Measurements from ENCODE around the gene MAZ. TPM values are rescaled to one million over a fixed set of nuclear protein-coding genes. Genes with fewer than 3 reads are reported as not detected.

MAZ gene
- total RNA-seq, 1 experiment from 2014 or later = 182 TPM

DNA sequence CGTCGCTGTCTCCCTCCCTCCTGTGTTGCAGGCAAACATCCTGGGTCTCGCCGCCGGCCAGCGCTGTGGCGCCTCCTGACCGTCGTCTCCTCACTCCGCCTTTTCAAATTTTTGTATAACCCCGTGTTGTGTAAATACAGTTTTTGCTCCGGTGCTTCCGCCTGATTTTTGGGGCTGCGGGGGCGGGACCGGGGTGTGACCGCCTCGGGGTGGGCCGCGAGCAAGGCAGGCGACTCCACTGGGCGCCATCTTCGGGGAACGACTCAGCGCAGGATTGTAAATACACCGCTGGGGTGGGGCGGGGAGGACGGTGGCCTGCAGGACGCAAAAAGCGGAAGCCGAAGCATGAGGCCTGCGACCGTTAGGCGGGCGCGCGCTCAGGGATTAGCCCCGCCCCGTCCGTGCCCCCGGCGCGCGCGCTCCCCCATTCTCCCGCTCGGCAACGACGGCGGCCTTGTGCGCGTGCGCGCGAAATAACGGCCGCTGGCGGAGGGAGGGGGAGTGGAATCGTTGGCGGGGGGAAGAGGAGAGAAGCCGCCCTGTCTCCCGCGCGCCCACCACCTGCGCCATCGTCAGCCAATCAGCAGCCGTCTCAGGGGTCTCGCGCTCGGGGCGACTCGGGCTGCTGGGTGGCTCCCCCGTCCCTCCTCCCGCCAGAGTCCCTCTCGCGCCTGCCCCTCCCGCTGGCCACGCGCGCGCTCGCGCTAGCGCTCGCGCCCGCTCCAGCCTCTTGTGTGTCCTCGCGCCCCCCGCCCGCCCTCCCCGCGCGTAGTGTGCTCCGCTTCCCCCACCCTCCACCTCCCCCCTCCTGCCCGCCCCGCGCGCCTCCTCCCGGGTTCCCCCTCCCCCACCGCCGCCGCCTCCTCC lies 864 bp upstream of the MAZ start:
- in situ Hi-C loops (cut with HindIII; ENCODE audit: low pct_unique_long_range_greater_than_20kb, low sequenced_read_pairs) = no loop called here
- DNase-seq (ENCODE audit: low read depth, low spot score) = peak; percentile 95

DNA sequence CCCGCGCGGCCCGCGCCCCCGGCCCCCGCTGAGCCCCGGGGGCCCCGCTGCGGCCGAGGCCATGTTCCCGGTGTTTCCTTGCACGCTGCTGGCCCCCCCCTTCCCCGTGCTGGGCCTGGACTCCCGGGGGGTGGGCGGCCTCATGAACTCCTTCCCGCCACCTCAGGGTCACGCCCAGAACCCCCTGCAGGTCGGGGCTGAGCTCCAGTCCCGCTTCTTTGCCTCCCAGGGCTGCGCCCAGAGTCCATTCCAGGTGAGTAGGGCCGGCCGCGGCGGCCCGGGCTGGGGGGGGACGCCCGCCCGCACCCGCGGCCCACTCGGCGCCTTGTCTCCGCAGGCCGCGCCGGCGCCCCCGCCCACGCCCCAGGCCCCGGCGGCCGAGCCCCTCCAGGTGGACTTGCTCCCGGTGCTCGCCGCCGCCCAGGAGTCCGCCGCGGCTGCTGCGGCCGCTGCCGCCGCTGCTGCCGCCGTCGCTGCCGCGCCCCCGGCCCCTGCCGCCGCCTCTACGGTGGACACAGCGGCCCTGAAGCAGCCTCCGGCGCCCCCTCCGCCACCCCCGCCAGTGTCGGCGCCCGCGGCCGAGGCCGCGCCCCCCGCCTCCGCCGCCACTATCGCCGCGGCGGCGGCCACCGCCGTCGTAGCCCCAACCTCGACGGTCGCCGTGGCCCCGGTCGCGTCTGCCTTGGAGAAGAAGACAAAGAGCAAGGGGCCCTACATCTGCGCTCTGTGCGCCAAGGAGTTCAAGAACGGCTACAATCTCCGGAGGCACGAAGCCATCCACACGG lies 504 bp downstream of the MAZ start:
- in situ Hi-C loops (cut with HindIII; ENCODE audit: low pct_unique_long_range_greater_than_20kb, low sequenced_read_pairs) = no loop called here

DNA sequence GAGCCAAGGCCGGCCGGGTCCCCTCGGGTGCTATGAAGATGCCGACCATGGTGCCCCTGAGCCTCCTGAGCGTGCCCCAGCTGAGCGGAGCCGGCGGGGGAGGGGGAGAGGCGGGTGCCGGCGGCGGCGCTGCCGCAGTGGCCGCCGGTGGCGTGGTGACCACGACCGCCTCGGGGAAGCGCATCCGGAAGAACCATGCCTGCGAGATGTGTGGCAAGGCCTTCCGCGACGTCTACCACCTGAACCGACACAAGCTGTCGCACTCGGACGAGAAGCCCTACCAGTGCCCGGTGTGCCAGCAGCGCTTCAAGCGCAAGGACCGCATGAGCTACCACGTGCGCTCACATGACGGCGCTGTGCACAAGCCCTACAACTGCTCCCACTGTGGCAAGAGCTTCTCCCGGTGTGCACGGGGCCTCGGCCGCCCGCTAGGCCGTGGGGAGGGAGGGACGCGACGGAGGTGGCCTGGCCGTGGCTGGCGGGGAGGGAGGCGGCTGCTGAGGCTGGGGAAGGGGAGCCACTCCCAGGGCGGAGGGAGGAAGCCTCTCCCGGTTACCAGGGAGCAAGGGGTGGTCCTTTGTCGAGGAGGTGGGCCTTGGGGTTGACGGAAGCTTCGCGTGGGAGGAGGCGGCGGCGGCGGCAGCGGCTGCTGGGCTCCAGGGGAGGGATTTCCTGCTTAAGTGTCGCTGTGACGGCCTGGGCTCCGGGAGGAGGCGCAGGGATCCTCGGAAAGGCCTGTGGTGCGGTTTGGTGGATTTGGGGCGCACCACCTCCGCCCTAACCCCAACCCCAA lies 1.3 kb downstream of the MAZ start:
- in situ Hi-C loops (cut with HindIII; ENCODE audit: low pct_unique_long_range_greater_than_20kb, low sequenced_read_pairs) = no loop called here
- DNase-seq (ENCODE audit: low read depth, low spot score) = peak; percentile 90

More for the DNA sequence above, 504 bp downstream of the MAZ start:
- DNase-seq (ENCODE audit: low read depth, low spot score) = peak; percentile 48

DNA sequence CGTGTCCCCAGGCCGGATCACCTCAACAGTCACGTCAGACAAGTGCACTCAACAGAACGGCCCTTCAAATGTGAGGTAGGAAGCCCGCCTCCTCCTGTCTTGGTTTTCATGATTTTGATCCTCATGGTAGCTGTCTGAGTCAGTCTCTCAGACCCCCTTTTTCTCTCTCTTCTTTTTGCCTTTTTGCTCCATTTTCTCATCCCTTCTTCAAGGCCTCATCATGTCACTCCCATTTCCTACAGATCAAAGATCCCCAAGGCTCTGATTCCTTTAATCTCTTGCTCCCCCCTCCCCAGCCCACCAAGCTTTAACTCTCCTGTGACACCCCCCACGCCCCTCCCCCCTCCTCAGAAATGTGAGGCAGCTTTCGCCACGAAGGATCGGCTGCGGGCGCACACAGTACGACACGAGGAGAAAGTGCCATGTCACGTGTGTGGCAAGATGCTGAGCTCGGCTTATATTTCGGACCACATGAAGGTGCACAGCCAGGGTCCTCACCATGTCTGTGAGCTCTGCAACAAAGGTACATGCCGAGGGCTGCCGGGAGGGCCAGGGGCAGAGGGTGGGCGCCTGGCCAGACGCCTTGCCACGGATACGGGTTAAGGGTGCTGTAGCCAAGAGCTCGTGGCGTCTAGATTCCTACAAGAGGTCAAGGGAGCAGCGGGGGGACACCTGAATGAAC lies 2.0 kb downstream of the MAZ start:
- in situ Hi-C loops (cut with HindIII; ENCODE audit: low pct_unique_long_range_greater_than_20kb, low sequenced_read_pairs) = no loop called here
- peak; percentile 20 for DNase-seq (ENCODE audit: low read depth, low spot score)

DNA sequence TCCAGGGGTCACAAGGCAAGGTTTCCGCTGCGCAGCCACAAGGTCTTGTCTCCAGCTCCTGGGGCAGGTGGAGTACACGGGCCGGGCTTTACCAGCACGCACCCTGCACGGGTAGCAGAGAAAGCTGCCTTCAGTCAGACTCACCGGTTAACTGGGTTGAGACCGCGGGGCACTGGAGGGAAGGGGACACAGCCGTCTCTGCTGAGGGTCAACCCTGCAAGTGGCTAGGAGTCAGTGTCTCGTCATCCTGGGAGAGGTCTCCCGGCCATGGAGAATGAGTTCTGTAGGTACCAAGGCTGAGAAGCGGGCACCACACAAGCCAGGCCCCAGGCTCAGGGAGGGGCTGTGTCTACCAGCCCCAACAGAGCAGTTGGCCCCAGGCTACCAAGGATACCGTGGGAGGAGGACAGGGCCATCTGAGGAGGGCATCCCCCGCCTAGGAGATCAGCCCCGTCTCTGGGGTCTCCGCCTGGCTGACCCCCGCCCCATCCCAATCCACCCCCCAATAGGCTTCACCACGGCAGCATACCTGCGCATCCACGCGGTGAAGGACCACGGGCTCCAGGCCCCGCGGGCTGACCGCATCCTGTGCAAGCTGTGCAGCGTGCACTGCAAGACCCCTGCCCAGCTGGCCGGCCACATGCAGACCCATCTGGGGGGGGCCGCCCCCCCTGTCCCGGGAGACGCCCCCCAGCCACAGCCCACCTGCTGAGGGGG lies 2.9 kb downstream of the MAZ start:
- in situ Hi-C loops (cut with HindIII; ENCODE audit: low pct_unique_long_range_greater_than_20kb, low sequenced_read_pairs) = no loop called here
- no peak for DNase-seq (ENCODE audit: low read depth, low spot score)

DNA sequence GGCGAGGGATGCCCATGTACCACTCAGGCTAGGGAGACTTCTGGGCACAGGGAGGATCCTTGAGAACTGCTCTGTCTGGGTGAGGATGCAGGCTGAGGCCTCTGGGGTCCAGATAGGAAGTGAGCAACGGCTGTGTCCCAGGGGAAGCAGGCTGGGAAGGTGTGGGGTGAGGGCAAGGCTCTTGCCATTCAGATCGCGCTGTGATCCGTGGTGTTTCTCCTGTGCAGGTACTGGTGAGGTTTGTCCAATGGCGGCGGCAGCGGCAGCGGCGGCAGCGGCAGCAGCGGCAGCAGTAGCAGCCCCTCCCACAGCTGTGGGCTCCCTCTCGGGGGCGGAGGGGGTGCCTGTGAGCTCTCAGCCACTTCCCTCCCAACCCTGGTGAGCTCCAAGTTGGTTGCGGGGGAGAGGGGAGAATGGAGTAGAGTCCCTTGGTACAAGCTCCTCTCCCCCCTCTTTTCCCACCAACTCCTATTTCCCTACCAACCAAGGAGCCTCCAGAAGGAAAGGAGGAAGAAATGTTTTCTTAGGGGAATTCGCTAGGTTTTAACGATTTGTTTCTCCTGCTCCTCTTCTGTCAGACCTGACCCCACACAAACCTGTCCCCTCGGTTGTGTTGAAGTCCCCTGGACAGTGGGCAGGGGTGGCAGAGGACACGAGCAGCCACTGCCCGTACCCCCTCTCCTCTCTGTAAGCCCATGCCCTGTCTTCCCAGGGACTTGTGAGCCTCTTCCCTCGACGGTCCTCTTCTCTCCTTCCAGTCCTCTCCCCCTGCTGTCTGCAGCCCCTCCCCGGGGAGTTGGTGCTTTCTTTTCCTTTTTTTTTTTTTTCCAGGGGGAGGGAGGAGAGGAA lies 3.7 kb downstream of the MAZ start:
- peak; percentile 14 for DNase-seq (ENCODE audit: low read depth, low spot score)
- in situ Hi-C loops (cut with HindIII; ENCODE audit: low pct_unique_long_range_greater_than_20kb, low sequenced_read_pairs) = no loop called here

DNA sequence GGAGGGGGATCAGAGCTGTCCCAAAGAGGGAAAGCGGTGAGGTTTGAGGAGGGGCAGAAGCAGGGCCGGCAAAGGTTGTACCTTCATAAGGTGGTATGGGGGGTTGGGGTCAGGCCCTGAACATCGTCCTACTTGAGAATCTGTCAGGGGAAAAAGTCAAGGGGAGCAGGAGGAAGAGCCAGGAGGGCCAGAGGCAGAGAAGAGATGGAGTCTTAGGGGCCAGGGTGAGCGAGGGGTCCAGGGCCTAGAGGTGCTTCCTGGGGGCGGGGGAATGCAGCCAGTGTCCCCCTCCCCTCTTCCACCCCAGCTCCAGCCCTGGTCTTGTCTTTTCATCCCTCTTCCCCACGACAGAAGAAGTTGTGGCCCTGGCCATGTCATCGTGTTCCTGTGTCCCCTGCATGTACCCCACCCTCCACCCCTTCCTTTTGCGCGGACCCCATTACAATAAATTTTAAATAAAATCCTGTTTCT lies 4.4 kb downstream of the MAZ start:
- no peak for DNase-seq (ENCODE audit: low read depth, low spot score)
- in situ Hi-C loops (cut with HindIII; ENCODE audit: low pct_unique_long_range_greater_than_20kb, low sequenced_read_pairs) = no loop called here

DNA sequence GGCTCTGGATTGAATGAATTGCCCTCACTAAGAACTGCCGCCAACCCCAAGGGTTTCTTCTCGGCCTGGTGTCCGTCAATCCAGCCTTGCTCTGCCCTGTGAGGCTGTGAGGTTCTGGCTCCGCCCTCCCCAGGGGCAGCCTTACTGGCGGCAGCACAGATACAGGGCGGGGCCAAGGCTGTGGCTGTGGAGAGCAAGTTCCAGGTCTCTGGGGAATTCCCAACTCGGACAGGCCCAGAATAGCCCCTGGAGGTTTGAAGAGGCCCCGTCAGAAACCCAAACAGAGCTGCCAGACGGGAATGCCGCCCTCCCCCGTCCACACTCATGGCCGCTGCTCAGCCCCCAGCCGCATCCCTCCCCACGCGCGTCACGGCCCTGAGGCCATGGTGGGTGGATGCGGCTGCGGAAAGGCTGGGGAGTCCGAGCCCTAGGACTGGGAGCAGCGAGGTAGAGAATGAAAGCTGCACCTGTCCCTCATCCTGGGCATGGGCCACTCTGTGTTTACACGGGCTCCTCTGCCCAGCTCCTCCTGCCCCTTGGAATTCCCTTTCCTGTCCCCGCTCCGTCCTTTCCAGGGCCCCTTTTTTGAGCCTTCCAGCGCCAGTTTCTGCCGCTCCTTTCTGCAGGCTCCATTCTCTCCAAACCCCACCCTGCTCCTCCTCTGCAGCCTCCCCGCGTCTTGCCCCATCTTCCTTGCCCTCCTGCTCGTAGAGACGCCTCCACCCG lies 5.0 kb downstream of the MAZ start:
- peak; percentile 94 for DNase-seq (ENCODE audit: low read depth, low spot score)
- in situ Hi-C loops (cut with HindIII; ENCODE audit: low pct_unique_long_range_greater_than_20kb, low sequenced_read_pairs) = no loop called here

DNA sequence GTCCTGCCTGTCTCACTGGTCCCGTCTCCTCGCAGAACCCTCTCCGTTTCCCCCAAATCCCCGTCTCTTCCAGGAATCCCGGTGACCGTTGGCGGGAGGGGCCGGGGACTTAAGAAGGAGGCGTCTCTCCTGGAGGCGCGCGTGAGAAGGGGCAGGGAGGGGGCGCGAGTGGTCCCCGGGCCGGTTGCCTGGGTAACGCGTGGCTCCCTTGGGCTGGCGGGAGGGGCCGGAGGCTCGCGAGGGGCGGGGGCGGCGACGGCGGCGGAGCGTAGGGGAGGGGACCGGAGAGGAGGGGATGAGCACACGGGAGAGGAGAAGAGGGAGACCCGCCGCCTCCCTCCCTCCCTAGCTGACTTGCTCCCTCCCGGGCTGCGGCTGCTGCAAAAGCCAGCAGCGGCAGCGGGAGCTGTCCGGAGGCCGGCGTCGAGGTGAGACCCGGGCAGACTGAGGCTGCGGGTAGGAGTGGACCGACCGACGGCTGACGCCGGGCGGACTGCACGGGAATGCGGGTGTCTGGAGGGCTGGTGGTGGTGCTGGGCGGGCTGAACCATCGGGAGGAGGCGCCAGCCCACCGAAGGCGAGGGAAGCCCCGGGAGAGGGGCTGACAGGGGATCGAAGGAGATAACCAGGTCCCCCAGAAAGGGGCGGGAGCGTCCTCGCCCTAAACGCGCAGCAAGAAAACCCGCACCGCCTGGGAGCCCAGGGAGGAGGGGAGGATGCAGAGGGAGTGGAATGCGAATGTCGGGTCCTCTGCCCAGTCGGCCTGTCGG lies 5.8 kb downstream of the MAZ start, which contains the start of gene PRRT2:
PRRT2 (plus strand) TSS at position 298 of the 770 bp plus-strand sequence. CDS start 862 bp downstream, outside the sequence.
- DNase-seq (ENCODE audit: low read depth, low spot score) = no peak
- in situ Hi-C loops (cut with HindIII; ENCODE audit: low pct_unique_long_range_greater_than_20kb, low sequenced_read_pairs) = no loop called here

DNA sequence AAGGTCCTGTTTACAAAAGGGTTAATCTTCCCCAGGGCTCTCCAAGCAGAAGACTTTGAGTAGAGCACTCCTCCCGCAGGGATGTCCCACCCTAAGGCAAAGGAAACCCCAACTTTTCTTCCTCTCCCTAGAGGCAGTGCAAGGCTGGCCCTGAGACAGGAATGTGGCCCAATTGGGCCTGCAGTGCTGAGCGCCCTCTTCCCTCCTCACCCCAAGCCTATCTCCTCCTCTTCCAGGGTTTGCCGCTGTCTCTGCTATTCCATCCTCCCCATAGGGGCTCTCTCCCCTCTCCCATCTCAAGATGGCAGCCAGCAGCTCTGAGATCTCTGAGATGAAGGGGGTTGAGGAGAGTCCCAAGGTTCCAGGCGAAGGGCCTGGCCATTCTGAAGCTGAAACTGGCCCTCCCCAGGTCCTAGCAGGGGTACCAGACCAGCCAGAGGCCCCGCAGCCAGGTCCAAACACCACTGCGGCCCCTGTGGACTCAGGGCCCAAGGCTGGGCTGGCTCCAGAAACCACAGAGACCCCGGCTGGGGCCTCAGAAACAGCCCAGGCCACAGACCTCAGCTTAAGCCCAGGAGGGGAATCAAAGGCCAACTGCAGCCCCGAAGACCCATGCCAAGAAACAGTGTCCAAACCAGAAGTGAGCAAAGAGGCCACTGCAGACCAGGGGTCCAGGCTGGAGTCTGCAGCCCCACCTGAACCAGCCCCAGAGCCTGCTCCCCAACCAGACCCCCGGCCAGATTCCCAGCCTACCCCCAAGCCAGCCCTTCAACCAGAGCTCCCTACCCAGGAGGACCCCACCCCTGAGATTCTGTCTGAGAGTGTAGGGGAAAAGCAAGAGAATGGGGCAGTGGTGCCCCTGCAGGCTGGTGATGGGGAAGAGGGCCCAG lies 6.7 kb downstream of the MAZ start:
- DNase-seq (ENCODE audit: low read depth, low spot score) = no peak
- in situ Hi-C loops (cut with HindIII; ENCODE audit: low pct_unique_long_range_greater_than_20kb, low sequenced_read_pairs) = no loop called here

DNA sequence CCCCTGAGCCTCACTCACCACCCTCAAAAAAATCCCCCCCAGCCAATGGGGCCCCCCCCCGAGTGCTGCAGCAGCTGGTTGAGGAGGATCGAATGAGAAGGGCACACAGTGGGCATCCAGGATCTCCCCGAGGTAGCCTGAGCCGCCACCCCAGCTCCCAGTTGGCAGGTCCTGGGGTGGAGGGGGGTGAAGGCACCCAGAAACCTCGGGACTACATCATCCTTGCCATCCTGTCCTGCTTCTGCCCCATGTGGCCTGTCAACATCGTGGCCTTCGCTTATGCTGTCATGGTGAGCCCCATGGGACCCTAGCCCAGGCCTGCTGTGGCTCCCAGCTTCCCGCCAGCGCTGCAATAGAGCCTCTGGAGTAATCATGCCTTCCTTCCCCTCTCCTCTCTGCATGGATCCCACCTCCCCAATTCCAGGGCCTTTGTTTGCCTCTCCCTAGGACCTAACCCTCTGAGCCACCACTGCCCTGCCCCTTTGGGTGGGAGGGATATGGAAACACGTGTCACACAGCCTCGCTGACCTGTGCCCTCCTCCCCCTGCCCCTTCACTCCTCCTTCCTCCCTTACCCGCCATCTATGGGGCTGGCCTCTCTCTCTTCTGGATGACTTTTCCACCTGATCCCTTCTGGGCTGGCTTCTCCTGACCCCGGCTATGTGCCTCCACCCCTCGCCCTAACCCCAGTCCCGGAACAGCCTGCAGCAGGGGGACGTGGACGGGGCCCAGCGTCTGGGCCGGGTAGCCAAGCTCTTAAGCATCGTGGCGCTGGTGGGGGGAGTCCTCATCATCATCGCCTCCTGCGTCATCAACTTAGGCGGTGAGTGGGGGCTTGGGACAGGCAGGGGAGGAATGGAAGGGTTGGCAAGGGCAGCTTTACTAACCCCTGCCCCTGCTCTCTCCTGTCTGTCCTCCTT lies 7.6 kb downstream of the MAZ start:
- in situ Hi-C loops (cut with HindIII; ENCODE audit: low pct_unique_long_range_greater_than_20kb, low sequenced_read_pairs) = no loop called here
- no peak for DNase-seq (ENCODE audit: low read depth, low spot score)

DNA sequence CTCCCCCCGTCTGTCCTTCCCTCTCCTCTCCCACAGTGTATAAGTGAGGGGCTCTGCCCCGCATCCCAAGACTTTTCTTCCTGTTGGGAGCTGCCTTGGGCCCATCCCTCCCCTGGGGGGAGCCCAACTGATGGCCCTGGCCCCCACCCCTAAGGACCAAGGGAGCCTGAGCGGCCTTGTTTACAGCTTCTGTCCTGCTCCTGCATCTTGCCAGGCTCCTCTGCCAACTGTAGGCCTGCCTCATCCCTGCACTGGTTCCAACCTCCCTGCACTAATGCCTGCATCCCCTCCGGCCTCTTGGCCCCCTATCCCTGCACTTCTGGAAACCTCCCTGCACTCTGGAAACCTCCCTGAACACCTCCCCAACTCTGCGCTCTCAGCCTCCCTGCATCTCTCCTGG lies 8.3 kb downstream of the MAZ start:
- in situ Hi-C loops (cut with HindIII; ENCODE audit: low pct_unique_long_range_greater_than_20kb, low sequenced_read_pairs) = no loop called here
- DNase-seq (ENCODE audit: low read depth, low spot score) = no peak

All from SK-MEL-5 (cell line).